ENCODE data around the gene PEX5L. TPM values are rescaled to one million over a fixed set of nuclear protein-coding genes. Genes with fewer than 3 reads are reported as not detected.

The PEX5L gene
- polyA plus RNA-seq, 6 donors from 2014 or later, result 0.13 TPM; not detected in 5

- no peaks in the 10 kb centered on the region for H3K9me3 Mint-ChIP-seq
- no peak overlapping the region for H3K4me3 Mint-ChIP-seq
- H3K4me1 Mint-ChIP-seq, result no peaks in the 10 kb centered on the region
- no peak overlapping the region for H3K27ac Mint-ChIP-seq
- DNase-seq (no peak), ATAC-seq (ENCODE audit: low read depth in 2 of 2) (no peak)
- H3K27me3 Mint-ChIP-seq, result no peaks in the 10 kb centered on the region
- peaks cover 22% of the 10 kb centered on the region in 2 donors for H3K36me3 Mint-ChIP-seq
Observed at GRCh38 chr3:179745716-179746115, 291.0 kb downstream of the PEX5L start.

DNA sequence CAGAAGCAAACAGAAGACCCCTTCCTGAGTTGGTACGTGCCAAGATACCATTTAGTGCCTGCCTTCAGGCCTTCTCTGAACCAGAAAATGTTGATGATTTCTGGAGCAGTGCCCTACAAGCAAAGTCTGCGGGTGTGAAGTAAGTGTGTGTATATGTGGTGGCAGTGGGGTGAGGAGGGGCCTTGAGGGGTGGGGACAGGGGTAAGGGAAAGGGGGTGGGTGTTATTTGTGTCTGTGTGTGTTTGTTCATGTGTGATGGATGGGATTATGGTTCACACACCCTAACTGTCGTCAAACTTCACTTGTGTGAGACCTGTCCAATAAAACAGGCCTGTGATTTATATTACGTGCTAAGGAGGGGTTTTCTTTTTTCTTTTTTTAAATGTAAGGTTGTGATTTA is 291.7 kb downstream of the PEX5L start:
- Mint-ChIP-seq H3K4me1 (peaks cover 0 to 4% (median 0%) of the 10 kb centered on the region in 3 donors), H3K27me3 (no peaks in the 10 kb centered on the region), H3K36me3 (peaks cover 25 to 28% of the 10 kb centered on the region in 2 donors), H3K9me3 (no peaks in the 10 kb centered on the region), H3K27ac (peak overlapping the region in 1 of 6 donors; percentile 64), H3K4me3 (no peak overlapping the region)
- ATAC-seq (ENCODE audit: low read depth in 2 of 2) (no peak), DNase-seq (no peak)
